ENCODE measurements around the gene BTBD16. TPM values are rescaled to one million over a fixed set of nuclear protein-coding genes. Genes with fewer than 3 reads are reported as not detected.

The BTBD16 gene
- total RNA-seq, 1 experiment from 2014 or later, result 0.45 TPM

DNA sequence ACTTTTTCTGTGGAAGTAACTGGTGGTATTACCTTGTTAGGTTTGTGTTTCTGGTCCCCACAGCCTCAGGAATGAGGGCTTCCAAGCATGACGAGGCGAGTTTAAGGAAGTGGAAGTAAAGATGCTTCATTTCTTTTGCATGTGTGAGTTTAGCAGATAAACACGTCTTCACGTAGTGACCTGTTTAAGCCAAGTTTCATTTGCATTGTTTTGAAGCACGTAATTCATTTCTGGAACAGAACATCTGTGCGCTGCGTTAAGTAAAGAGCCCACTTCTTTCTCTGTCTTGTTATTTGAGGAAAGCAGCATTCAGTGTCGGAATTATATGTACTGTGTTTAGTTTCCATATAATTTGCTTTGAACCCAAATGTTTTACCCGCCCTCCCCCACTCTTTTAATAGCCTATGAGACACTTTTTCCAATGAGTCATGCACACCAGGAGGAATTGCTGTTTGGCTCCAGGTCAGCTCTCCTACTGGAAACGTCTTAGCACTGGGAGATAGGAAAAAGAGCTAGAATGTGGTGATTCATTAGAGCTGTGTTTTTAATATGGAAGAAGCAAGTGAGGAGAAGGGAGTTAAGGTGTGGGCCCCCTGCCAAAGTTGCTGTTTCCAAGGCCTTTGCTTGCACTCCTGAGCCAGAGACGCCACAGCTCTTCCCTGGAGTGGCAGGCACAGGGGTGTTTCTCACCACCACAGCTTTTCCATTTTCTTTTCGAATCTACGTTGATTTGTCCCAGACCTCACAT is 36.7 kb downstream of the BTBD16 start:
- DNase-seq (ENCODE audit: extremely low read depth, low read depth), result peak; percentile 84

DNA sequence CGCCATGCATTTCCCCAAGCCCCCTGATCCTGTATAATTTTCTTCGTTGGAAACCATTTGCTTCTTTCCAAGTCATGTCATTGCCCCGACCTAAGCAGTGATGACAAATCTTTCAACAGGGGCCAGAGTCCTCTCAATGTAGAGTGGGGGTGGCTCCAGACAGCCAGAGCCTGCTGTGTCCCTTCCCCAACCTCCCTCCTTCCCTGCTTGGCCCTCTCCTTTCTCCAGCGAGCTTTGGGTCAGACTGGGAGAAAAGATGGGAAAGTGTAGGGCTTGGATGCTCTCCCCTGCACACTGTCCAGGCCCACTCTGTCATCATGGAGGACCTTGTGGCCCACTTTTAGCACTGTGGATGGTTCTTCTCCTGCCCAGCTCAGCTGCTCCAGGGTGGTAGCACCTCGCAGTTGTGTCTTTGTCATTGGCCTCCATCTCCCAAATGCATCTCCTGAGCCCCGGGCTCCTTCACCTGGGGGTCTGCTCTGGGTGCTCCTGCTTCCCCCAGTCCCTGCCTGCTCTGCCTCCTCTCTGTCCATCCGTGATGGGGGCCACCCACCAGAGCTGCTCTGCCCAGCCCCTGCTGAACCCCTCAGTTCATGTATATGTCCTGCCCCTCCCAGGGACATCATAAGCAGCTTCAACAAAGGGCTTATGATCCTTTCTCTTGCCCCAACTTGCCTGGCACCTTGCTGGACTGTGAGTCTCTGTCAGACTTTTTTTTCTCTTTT is 37.5 kb downstream of the BTBD16 start:
- DNase-seq (ENCODE audit: extremely low read depth, low read depth), result no peak

GRCh38 chr10:122310311-122311050 is 39.4 kb downstream of the BTBD16 start:
- peak; percentile 73 for DNase-seq (ENCODE audit: extremely low read depth, low read depth)

GRCh38 chr10:122311051-122311410 is 39.9 kb downstream of the BTBD16 start:
- no peak for DNase-seq (ENCODE audit: extremely low read depth, low read depth)

DNA sequence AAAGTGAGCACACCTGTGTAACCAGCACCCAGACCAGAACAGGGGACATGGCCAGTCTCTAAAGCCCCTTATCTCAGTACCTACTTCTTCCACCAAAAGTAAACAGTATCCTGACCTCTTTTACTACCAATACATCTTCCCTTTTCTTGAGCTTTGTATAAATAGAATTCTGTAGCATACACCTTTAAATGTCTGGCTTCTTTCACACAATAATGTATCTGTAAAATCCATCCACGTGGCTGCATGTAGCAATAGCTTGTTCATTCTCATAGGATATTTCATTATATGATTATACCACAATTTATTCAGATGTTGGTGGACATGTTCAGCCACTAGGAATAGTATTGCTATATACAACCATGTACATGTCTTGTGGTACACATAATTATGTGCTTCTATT is 40.6 kb downstream of the BTBD16 start:
- no peak for DNase-seq (ENCODE audit: extremely low read depth, low read depth)

- DNase-seq (ENCODE audit: extremely low read depth, low read depth), result no peak
These were observed 45.3 kb downstream of the BTBD16 start for GRCh38 chr10:122316224-122316884.

DNA sequence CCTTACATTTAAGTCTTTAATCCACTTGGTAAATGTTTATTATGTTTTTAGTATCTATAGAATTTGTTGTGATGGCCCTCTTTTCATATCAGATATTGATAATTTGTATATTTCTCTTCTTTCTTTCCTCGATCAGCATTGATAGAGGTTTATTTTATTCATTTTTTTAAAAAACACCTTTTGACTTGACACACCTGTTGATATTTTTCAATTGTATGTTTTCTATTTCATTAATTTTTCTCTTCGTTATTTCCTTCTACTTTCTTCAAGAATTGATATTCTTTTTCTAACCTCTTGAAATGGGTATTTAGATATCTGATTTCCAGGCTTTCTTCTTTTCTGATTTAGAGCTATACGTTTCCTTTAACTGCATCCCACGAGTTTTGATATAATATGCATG is 50.9 kb downstream of the BTBD16 start:
- DNase-seq (ENCODE audit: extremely low read depth, low read depth), result no peak

- no peak for DNase-seq (ENCODE audit: extremely low read depth, low read depth)
These were observed 52.1 kb downstream of the BTBD16 start for GRCh38 chr10:122323189-122323588.

DNA sequence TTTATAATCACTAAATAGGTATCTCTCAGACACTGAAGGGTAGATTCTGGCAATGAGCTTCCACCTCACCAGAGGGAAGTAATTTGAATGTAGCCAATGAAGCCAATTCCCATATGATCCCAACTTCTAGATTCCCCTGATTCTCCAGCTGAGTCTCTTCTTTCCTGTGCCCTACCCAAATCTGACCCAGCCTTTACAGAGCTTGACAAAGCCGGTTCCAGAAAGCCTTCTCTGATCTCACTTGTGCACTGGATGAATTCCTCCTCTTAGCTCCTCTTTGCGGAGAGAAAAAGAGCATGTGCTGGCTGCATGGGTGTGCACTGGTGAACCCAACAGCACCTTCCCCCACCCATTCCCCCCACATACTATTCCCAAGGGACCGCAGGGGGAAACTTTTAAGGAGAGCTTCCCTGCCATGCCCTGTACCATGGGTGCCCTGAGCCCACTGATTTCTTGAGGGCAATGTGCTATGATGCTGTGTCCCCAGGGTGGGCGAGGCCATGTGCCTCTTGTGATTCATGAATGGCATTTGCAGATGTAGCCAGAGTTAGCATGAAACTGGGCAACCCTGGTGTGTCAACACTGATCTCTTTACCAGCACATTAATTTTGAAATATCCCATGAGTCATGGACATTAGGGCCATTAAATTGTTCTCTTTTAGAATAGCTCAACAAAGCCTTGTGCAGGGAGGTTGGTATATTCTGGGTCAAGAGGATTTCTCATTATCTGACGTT is 53.0 kb downstream of the BTBD16 start:
- DNase-seq (ENCODE audit: extremely low read depth, low read depth), result no peak

DNA sequence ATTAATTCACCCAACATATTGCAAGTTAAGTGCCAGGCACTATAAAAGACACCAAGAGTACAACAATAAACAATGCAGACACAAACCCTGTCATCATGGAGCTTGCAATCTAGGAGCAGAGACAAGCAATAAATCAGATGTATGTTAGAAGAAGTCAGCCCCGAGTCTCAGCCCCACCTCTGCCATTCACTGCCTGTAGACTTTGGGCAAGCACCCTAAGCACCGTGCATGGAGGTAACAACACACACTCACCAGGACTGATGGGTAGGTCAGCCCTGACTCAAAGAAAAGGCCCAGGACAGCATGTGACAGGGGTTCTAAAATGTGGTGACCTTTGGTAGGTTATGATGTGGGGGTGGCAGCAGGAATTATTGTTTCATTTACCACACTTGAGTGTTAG is 54.1 kb downstream of the BTBD16 start:
- DNase-seq (ENCODE audit: extremely low read depth, low read depth), result no peak

DNA sequence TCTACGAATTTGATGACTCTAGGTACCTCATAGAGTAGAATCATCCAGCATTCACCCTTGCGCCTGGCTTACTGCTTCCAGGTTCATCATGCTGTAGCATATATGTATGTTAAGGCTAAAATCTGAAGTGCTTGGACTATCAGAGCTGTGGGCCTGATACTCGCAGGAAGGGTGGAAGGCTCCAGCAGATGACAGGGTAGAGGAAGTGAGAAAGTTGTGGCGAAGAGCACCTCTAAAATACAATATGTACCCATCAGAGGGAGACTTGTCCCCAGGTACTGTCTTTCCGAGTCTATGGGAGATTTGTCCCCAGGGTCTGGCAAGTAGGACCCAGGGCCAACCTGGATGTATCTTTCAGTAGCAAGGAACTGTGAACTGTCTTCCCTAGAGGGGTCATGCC is 55.3 kb downstream of the BTBD16 start:
- no peak for DNase-seq (ENCODE audit: extremely low read depth, low read depth)

GRCh38 chr10:122326806-122327205 is 55.7 kb downstream of the BTBD16 start:
- no peak for DNase-seq (ENCODE audit: extremely low read depth, low read depth)

- no peak for DNase-seq (ENCODE audit: extremely low read depth, low read depth)
These were observed 56.4 kb downstream of the BTBD16 start for GRCh38 chr10:122327237-122328206.

DNA sequence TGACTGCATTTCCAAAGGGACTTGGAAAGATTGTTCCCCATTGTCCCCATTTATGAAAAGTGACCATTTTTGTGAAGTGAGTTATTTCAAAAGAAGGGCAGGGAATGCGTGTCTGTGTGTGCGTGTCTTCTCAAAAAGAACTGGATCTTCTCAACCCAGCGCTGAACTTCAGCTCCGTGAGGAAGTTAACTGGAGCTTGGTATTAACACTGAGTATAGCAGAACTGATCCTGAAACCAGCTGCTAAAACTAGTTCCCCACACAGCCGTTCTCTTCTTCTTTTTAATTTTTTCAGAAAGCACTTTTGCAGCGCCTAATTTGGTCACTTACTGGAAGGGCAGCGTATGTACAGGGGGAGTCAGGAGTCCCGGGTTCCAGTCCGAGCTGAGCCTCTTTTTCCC is 57.6 kb downstream of the BTBD16 start:
- no peak for DNase-seq (ENCODE audit: extremely low read depth, low read depth)

- DNase-seq (ENCODE audit: extremely low read depth, low read depth), result no peak
These were observed 58.3 kb downstream of the BTBD16 start for GRCh38 chr10:122329416-122329815.

DNA sequence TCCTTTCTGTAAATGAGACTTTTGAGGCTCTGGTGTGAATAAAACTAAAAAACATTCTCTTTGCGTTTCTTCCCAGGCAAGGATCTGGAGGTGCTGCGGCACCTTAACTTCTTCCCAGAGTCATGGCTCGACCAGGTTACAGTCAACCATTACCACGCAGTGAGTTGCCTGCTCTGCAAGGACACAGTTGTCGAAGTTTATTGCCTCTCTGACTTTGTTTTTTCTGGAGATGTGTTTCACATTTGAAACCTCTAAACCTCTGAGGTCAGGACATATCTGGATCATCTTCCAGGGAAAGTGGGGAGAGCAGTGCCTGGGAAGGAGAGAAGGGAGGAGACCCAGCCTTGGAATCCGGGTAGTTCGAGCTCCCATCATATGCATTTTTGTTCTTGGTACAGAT is 60.0 kb downstream of the BTBD16 start:
- DNase-seq (ENCODE audit: extremely low read depth, low read depth), result no peak

GRCh38 chr10:122331615-122332446 is 60.7 kb downstream of the BTBD16 start:
- DNase-seq (ENCODE audit: extremely low read depth, low read depth), result no peak

DNA sequence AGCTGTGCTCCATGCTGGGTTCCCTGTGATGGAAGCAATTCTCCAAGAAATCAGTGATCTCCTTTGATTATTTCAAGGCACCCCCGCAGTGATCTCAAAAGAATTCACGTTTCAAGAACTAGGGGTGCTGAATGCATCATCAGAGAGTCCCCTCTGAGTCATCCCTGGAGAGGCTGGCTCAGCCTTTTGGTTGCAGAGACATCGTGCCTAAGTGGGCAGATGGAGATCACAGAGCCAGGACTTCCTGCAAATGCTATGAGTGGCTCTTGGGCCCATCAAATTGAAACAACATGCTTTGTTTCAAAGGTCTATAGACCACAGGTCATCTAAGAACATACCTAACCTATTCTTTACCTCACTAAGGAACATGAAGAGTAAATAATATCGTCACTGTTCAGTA is 61.9 kb downstream of the BTBD16 start:
- DNase-seq (ENCODE audit: extremely low read depth, low read depth), result no peak

All from NCI-H460 (cell line).